ENCODE data around the gene MYL9.

Gene MYL9

GRCh38 chr20:36541227-36541767 is at the start of gene MYL9:
MYL9 (plus strand) TSS chr20:36541519; CDS start chr20:36544885, 3,366 bp downstream.
- H3K9me3 ChIP-seq (ENCODE audit: control insufficient read depth, low read depth, low read length) = no peaks in the 10 kb centered on the region
- H3K4me1 ChIP-seq (ENCODE audit: control insufficient read depth, low read depth, low read length) = peaks cover 7% of the 10 kb centered on the region
- no peaks in the 10 kb centered on the region for H3K27me3 ChIP-seq (ENCODE audit: control insufficient read depth, insufficient read depth, low read length)
- peak within 1 kb of the TSS; percentile 69 for H3K9ac ChIP-seq (ENCODE audit: low read length)
- H3K4me3 ChIP-seq (ENCODE audit: low read length) = peak within 1 kb of the TSS; percentile 75
- H3K27ac ChIP-seq (ENCODE audit: low read length) = no peak within 1 kb of the TSS
- peaks cover 3% of the 10 kb centered on the region for H3K36me3 ChIP-seq (ENCODE audit: control insufficient read depth, low read depth, low read length)

GRCh38 chr20:36491901-36492617 is 49.3 kb upstream of the MYL9 start:
- H3K27me3 ChIP-seq (ENCODE audit: control insufficient read depth, insufficient read depth, low read length) = no peaks in the 10 kb centered on the region
- no peaks in the 10 kb centered on the region for H3K9me3 ChIP-seq (ENCODE audit: control insufficient read depth, low read depth, low read length)
- no peak overlapping the region for H3K4me3 ChIP-seq (ENCODE audit: low read length)
- no peak overlapping the region for H3K9ac ChIP-seq (ENCODE audit: low read length)
- no peaks in the 10 kb centered on the region for H3K4me1 ChIP-seq (ENCODE audit: control insufficient read depth, low read depth, low read length)
- peaks cover 8% of the 10 kb centered on the region for H3K36me3 ChIP-seq (ENCODE audit: control insufficient read depth, low read depth, low read length)
- H3K27ac ChIP-seq (ENCODE audit: low read length) = no peak overlapping the region

- Histone ChIP-seq H3K36me3 (ENCODE audit: control insufficient read depth, low read depth, low read length) (peaks cover 15% of the 10 kb centered on the region), H3K4me1 (ENCODE audit: control insufficient read depth, low read depth, low read length) (no peaks in the 10 kb centered on the region), H3K9ac (ENCODE audit: low read length) (no peak overlapping the region), H3K27ac (ENCODE audit: low read length) (no peak overlapping the region), H3K27me3 (ENCODE audit: control insufficient read depth, insufficient read depth, low read length) (no peaks in the 10 kb centered on the region), H3K9me3 (ENCODE audit: control insufficient read depth, low read depth, low read length) (no peaks in the 10 kb centered on the region), H3K4me3 (ENCODE audit: low read length) (no peak overlapping the region)
Observed at GRCh38 chr20:36493051-36493800, 48.1 kb upstream of the MYL9 start.

GRCh38 chr20:36493801-36494114 is 47.6 kb upstream of the MYL9 start:
- Histone ChIP-seq H3K27me3 (ENCODE audit: control insufficient read depth, insufficient read depth, low read length) (no peaks in the 10 kb centered on the region), H3K9ac (ENCODE audit: low read length) (no peak overlapping the region), H3K36me3 (ENCODE audit: control insufficient read depth, low read depth, low read length) (peaks cover 15% of the 10 kb centered on the region)

GRCh38 chr20:36496707-36497669 is 44.3 kb upstream of the MYL9 start:
- Histone ChIP-seq H3K9ac (ENCODE audit: low read length) (no peak overlapping the region), H3K4me3 (ENCODE audit: low read length) (no peak overlapping the region), H3K27ac (ENCODE audit: low read length) (no peak overlapping the region), H3K9me3 (ENCODE audit: control insufficient read depth, low read depth, low read length) (no peaks in the 10 kb centered on the region), H3K36me3 (ENCODE audit: control insufficient read depth, low read depth, low read length) (peaks cover 26% of the 10 kb centered on the region), H3K4me1 (ENCODE audit: control insufficient read depth, low read depth, low read length) (no peaks in the 10 kb centered on the region), H3K27me3 (ENCODE audit: control insufficient read depth, insufficient read depth, low read length) (no peaks in the 10 kb centered on the region)

More at GRCh38 chr20:36493801-36494114, 47.6 kb upstream of the MYL9 start:
- Histone ChIP-seq H3K4me3 (ENCODE audit: low read length) (no peak overlapping the region), H3K4me1 (ENCODE audit: control insufficient read depth, low read depth, low read length) (no peaks in the 10 kb centered on the region), H3K27ac (ENCODE audit: low read length) (no peak overlapping the region), H3K9me3 (ENCODE audit: control insufficient read depth, low read depth, low read length) (no peaks in the 10 kb centered on the region)

GRCh38 chr20:36497856-36498255 is 43.5 kb upstream of the MYL9 start:
- peaks cover 28% of the 10 kb centered on the region for H3K36me3 ChIP-seq (ENCODE audit: control insufficient read depth, low read depth, low read length)

GRCh38 chr20:36498386-36499179 is 42.7 kb upstream of the MYL9 start:
- no peaks in the 10 kb centered on the region for H3K9me3 ChIP-seq (ENCODE audit: control insufficient read depth, low read depth, low read length)
- H3K9ac ChIP-seq (ENCODE audit: low read length) = no peak overlapping the region
- H3K27me3 ChIP-seq (ENCODE audit: control insufficient read depth, insufficient read depth, low read length) = no peaks in the 10 kb centered on the region
- no peaks in the 10 kb centered on the region for H3K4me1 ChIP-seq (ENCODE audit: control insufficient read depth, low read depth, low read length)
- H3K36me3 ChIP-seq (ENCODE audit: control insufficient read depth, low read depth, low read length) = peaks cover 28% of the 10 kb centered on the region
- H3K27ac ChIP-seq (ENCODE audit: low read length) = no peak overlapping the region
- H3K4me3 ChIP-seq (ENCODE audit: low read length) = no peak overlapping the region

More at GRCh38 chr20:36497856-36498255, 43.5 kb upstream of the MYL9 start:
- Histone ChIP-seq H3K9me3 (ENCODE audit: control insufficient read depth, low read depth, low read length) (no peaks in the 10 kb centered on the region), H3K4me1 (ENCODE audit: control insufficient read depth, low read depth, low read length) (no peaks in the 10 kb centered on the region), H3K27me3 (ENCODE audit: control insufficient read depth, insufficient read depth, low read length) (no peaks in the 10 kb centered on the region), H3K27ac (ENCODE audit: low read length) (no peak overlapping the region), H3K9ac (ENCODE audit: low read length) (no peak overlapping the region), H3K4me3 (ENCODE audit: low read length) (no peak overlapping the region)

GRCh38 chr20:36499211-36499610 is 42.1 kb upstream of the MYL9 start:
- no peak overlapping the region for H3K27ac ChIP-seq (ENCODE audit: low read length)
- H3K4me3 ChIP-seq (ENCODE audit: low read length) = no peak overlapping the region
- no peaks in the 10 kb centered on the region for H3K27me3 ChIP-seq (ENCODE audit: control insufficient read depth, insufficient read depth, low read length)
- H3K36me3 ChIP-seq (ENCODE audit: control insufficient read depth, low read depth, low read length) = peaks cover 33% of the 10 kb centered on the region
- no peaks in the 10 kb centered on the region for H3K9me3 ChIP-seq (ENCODE audit: control insufficient read depth, low read depth, low read length)
- H3K9ac ChIP-seq (ENCODE audit: low read length) = no peak overlapping the region
- H3K4me1 ChIP-seq (ENCODE audit: control insufficient read depth, low read depth, low read length) = no peaks in the 10 kb centered on the region

- no peaks in the 10 kb centered on the region for H3K4me1 ChIP-seq (ENCODE audit: control insufficient read depth, low read depth, low read length)
- no peaks in the 10 kb centered on the region for H3K27me3 ChIP-seq (ENCODE audit: control insufficient read depth, insufficient read depth, low read length)
- H3K9me3 ChIP-seq (ENCODE audit: control insufficient read depth, low read depth, low read length) = no peaks in the 10 kb centered on the region
- H3K4me3 ChIP-seq (ENCODE audit: low read length) = no peak overlapping the region
- peaks cover 36% of the 10 kb centered on the region for H3K36me3 ChIP-seq (ENCODE audit: control insufficient read depth, low read depth, low read length)
- no peak overlapping the region for H3K9ac ChIP-seq (ENCODE audit: low read length)
- H3K27ac ChIP-seq (ENCODE audit: low read length) = no peak overlapping the region
Observed at GRCh38 chr20:36499723-36500501, 41.4 kb upstream of the MYL9 start.

GRCh38 chr20:36501367-36502006 is 39.8 kb upstream of the MYL9 start:
- Histone ChIP-seq H3K4me1 (ENCODE audit: control insufficient read depth, low read depth, low read length) (no peaks in the 10 kb centered on the region), H3K27ac (ENCODE audit: low read length) (no peak overlapping the region), H3K4me3 (ENCODE audit: low read length) (no peak overlapping the region), H3K9me3 (ENCODE audit: control insufficient read depth, low read depth, low read length) (no peaks in the 10 kb centered on the region), H3K9ac (ENCODE audit: low read length) (no peak overlapping the region), H3K36me3 (ENCODE audit: control insufficient read depth, low read depth, low read length) (peaks cover 36% of the 10 kb centered on the region), H3K27me3 (ENCODE audit: control insufficient read depth, insufficient read depth, low read length) (no peaks in the 10 kb centered on the region)
